Fibroblast of lung (primary cell): ENCODE data around the gene SLC29A1. TPM values are rescaled to one million over a fixed set of nuclear protein-coding genes. Genes with fewer than 3 reads are reported as not detected.

ENCODE experiments used
- DNase-seq, 2 donors: peaks; one replicate each; pipeline versions ENCODE4 v3.0.0 to v3.0.0-alpha.2; 2010; ENCODE audit warnings: low read depth in 2 of 2
- H2AFZ ChIP-seq: 2 replicates; pipeline ENCODE4 v1.5.1; 2012; ENCODE audit warnings: low read length, control low read depth, inconsistent platforms
- H3K27ac ChIP-seq: 2 replicates; pipeline ENCODE4 v1.5.1; 2011; ENCODE audit warnings: low read length, control low read depth; ENCODE audit not compliant: insufficient read depth
- H3K27me3 ChIP-seq: 2 replicates; pipeline ENCODE4 v1.5.1; 2011; ENCODE audit warnings: mild to moderate bottlenecking, low read length; ENCODE audit not compliant: control insufficient read depth, insufficient read depth
- H3K36me3 ChIP-seq: 2 replicates; pipeline ENCODE4 v1.5.1; 2011; ENCODE audit warnings: low read length; ENCODE audit not compliant: control insufficient read depth, insufficient read depth
- H3K4me1 ChIP-seq: 2 replicates; pipeline ENCODE4 v1.5.1; 2011; ENCODE audit warnings: low read length; ENCODE audit not compliant: control insufficient read depth, insufficient read depth; ENCODE audit errors: extremely low read depth
- H3K4me2 ChIP-seq: 2 replicates; pipeline ENCODE4 v1.5.1; 2011; ENCODE audit warnings: low read length, control low read depth; ENCODE audit not compliant: insufficient read depth; ENCODE audit errors: extremely low read depth
- H3K4me3 ChIP-seq, 4 experiments: fragments of 200-600 bp in 1 of 4; sonication (generic) in 1 of 4; replicated peaks in 1 of 4; 2 replicates each; pipeline ENCODE4 v1.5.1; 2011 to 2016; ENCODE audit warnings: low read length in 4 of 4, low read depth in 3 of 4, mild to moderate bottlenecking in 3 of 4, control low read depth in 2 of 4, inconsistent platforms in 1 of 4, mixed read lengths in 1 of 4; ENCODE audit not compliant: insufficient read depth in 1 of 4; ENCODE audit errors: control extremely low read depth in 1 of 4
- H3K79me2 ChIP-seq: 2 replicates; pipeline ENCODE4 v1.5.1; 2012; ENCODE audit warnings: mild to moderate bottlenecking, low read length, inconsistent platforms; ENCODE audit not compliant: control insufficient read depth, insufficient read depth
- H3K9ac ChIP-seq: 2 replicates; pipeline ENCODE4 v1.5.1; 2011; ENCODE audit warnings: mild to moderate bottlenecking, low read length, control low read depth; ENCODE audit not compliant: insufficient read depth
- H3K9me3 ChIP-seq: 2 replicates; pipeline ENCODE4 v1.5.1; 2012; ENCODE audit warnings: low read depth, low read length; ENCODE audit not compliant: control insufficient read depth, insufficient read depth
- H4K20me1 ChIP-seq: 2 replicates; pipeline ENCODE4 v1.5.1; 2011; ENCODE audit warnings: low read length; ENCODE audit not compliant: control insufficient read depth, insufficient read depth; ENCODE audit errors: extremely low read depth
- EZH2 ChIP-seq: IDR thresholded peaks from 2 replicates; pipeline ENCODE4 v1.5.1; 2012; ENCODE audit warnings: low read length, control low read depth, mild to moderate bottlenecking; ENCODE audit errors: missing control alignments
- polyA plus RNA-seq, 2 donors: library from polyadenylated mRNA; depleted of rRNA in 1 of 2; stranded (reverse) in 1 of 2; unstranded in 1 of 2; fragments of >200 nt; gene quantifications; 2 replicates each; pipeline ENCODE4 v1.2.1, GENCODE V29; 2011 to 2012; ENCODE audit warnings: missing spikeins in 1 of 2
- total RNA-seq: library from RNA; depleted of rRNA; stranded (reverse); fragments of >200 nt; gene quantifications from 2 replicates; pipeline ENCODE4 v1.2.1, GENCODE V29; 2014
- TF ChIP-seq, protein P1 (sequence below), 2 donors: IDR thresholded peaks in 1 of 2; conservative IDR thresholded peaks in 1 of 2; 1 replicate in 1 of 2; 2 replicates in 1 of 2; pipeline ENCODE4 v1.5.1; 2011 to 2012; ENCODE audit warnings: low read length in 2 of 2, control low read depth in 1 of 2, inconsistent platforms in 1 of 2, low read depth in 1 of 2, mild to moderate bottlenecking in 1 of 2

Gene SLC29A1
- total and polyA plus RNA-seq, 2 donors (not counting 1 experiment from before 2014, with no cell fraction given): 13.4 to 21.9 TPM

DNA sequence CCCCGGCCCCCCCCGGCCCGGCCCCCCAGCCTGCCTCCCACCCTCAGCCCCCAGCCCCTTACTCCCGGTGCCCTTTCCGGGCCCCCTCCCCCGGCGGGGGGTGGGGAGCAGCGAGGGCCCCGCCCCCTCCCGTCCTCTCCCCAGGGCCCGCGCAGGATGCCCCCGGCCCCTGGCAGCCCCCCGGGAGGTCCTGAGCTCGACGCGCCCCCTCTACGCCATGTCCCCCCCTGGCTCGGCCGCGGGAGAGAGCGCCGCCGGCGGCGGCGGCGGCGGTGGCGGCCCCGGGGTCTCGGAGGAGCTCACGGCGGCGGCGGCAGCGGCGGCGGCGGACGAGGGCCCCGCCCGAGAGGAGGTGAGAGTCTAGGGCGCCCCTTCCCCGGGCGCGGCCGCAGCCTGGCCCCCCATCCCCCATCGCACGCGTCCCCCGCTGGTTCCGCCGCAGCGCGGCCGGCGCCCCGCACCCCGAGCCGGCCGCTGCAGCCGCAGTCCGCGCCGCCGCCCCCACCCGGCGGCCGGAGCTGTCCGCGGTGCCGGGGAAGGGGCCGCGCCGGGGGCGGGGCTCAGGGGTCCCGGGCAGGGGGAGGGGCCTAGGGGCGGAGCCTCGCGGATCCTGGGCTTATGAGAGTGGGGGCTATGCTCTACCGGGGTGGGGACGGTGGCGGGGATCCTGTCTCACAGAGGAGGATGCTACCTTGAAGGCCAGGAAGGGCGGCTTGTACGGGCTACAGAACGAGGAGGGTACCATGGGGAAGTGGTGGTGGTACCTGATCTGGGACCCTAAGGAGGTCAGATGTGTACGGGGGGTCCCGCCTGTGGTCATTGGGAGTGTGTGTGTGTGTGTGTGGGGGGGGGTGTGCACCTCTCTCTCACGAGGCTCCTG lies 47.4 kb downstream of the SLC29A1 start:
- no peak for DNase-seq
- TF ChIP-seq EZH2: peak; percentile 93
- TF ChIP-seq, protein P1, sequence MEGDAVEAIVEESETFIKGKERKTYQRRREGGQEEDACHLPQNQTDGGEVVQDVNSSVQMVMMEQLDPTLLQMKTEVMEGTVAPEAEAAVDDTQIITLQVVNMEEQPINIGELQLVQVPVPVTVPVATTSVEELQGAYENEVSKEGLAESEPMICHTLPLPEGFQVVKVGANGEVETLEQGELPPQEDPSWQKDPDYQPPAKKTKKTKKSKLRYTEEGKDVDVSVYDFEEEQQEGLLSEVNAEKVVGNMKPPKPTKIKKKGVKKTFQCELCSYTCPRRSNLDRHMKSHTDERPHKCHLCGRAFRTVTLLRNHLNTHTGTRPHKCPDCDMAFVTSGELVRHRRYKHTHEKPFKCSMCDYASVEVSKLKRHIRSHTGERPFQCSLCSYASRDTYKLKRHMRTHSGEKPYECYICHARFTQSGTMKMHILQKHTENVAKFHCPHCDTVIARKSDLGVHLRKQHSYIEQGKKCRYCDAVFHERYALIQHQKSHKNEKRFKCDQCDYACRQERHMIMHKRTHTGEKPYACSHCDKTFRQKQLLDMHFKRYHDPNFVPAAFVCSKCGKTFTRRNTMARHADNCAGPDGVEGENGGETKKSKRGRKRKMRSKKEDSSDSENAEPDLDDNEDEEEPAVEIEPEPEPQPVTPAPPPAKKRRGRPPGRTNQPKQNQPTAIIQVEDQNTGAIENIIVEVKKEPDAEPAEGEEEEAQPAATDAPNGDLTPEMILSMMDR (conservative IDR thresholded peaks at IDR 0.05 in 1 of 2, IDR thresholded peaks at IDR 0.05 in 1 of 2; ENCODE audit: low read depth in 1 of 2, low read length in 2 of 2): no peak
- Histone ChIP-seq H3K9ac (no peak overlapping the region), H3K27ac (no peak overlapping the region), H4K20me1 (peaks cover 2% of the 10 kb centered on the region), H3K4me2 (no peak overlapping the region), H3K79me2 (no peaks in the 10 kb centered on the region), H3K9me3 (no peaks in the 10 kb centered on the region), H3K27me3 (peaks cover 52% of the 10 kb centered on the region), H3K4me3 (peak overlapping the region in 1 of 4 experiments; percentile 10), H2AFZ (no peak overlapping the region), H3K36me3 (no peaks in the 10 kb centered on the region), H3K4me1 (no peaks in the 10 kb centered on the region)

DNA sequence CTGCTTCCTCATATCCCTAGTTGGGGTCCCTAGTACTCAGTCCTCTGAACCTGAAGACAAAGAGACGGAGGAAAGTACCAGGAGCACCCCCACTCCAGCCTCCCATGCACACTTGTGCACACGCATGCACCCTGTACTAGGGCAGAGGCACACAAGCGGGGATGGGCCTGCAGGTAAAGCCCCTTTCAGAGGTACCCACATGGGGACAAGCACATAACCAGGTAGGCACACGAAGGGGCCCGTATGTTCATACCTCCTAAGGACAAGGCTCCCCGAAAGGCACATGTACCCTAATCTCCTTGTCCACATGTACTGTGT lies 48.0 kb downstream of the SLC29A1 start:
- H3K4me3 ChIP-seq: no peak overlapping the region
- TF ChIP-seq, protein P1 (conservative IDR thresholded peaks at IDR 0.05 in 1 of 2, IDR thresholded peaks at IDR 0.05 in 1 of 2; ENCODE audit: low read depth in 1 of 2, low read length in 2 of 2): no peak
- peak; percentile 93 for TF ChIP-seq EZH2
- H2AFZ ChIP-seq: no peak overlapping the region
- no peak for DNase-seq
- H3K9ac ChIP-seq: no peak overlapping the region
- H3K79me2 ChIP-seq: no peaks in the 10 kb centered on the region
- H3K27ac ChIP-seq: no peak overlapping the region
- H3K9me3 ChIP-seq: no peaks in the 10 kb centered on the region
- no peaks in the 10 kb centered on the region for H3K36me3 ChIP-seq
- peaks cover 57% of the 10 kb centered on the region for H3K27me3 ChIP-seq
- H3K4me1 ChIP-seq: no peaks in the 10 kb centered on the region
- no peak overlapping the region for H3K4me2 ChIP-seq
- H4K20me1 ChIP-seq: peaks cover 2% of the 10 kb centered on the region

DNA sequence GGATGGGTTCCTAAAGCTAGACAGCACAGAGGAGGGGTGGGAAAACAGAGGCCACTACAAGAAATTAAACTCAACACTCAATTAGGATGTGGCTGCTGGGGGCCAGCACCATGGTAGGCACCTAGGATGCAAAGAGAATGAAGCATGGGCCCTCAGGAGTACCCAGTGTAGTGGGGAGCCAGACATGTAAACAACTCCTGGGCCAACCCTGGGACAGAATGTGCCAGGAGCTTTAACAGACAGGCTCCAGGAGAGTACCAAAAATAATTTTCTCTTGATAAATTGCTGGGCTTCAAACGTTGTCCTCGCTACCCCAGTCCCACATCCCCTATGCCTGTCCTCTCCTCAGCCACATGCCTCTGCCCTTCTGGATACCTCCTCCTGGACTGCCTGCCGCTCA lies 48.5 kb downstream of the SLC29A1 start:
- H2AFZ ChIP-seq: no peak overlapping the region
- peaks cover 2% of the 10 kb centered on the region for H4K20me1 ChIP-seq
- H3K36me3 ChIP-seq: no peaks in the 10 kb centered on the region
- TF ChIP-seq, protein P1 (conservative IDR thresholded peaks at IDR 0.05 in 1 of 2, IDR thresholded peaks at IDR 0.05 in 1 of 2; ENCODE audit: low read depth in 1 of 2, low read length in 2 of 2): no peak
- no peak for TF ChIP-seq EZH2
- no peak overlapping the region for H3K4me2 ChIP-seq
- H3K9me3 ChIP-seq: no peaks in the 10 kb centered on the region
- H3K27ac ChIP-seq: no peak overlapping the region
- no peaks in the 10 kb centered on the region for H3K79me2 ChIP-seq
- peaks cover 63% of the 10 kb centered on the region for H3K27me3 ChIP-seq
- no peak overlapping the region for H3K9ac ChIP-seq
- no peak overlapping the region for H3K4me3 ChIP-seq
- H3K4me1 ChIP-seq: no peaks in the 10 kb centered on the region
- DNase-seq: no peak
